Bronchial epithelial cell (primary cell): ENCODE results near the gene FZD7. TPM values are rescaled to one million over a fixed set of nuclear protein-coding genes. Genes with fewer than 3 reads are reported as not detected.

Source experiments
- DNase-seq: peaks from one replicate; pipeline ENCODE4 v3.0.0-alpha.2; 2010; ENCODE audit warnings: low read depth
- FAIRE-seq: peaks from 2 replicates; lab custom pipeline; 2011; peaks lifted over from hg19 to GRCh38; lab: Jason Lieb, UNC
- H3K27me3 ChIP-seq: 2 replicates; pipeline ENCODE4 v1.5.1; 2011; ENCODE audit warnings: low read length; ENCODE audit not compliant: control insufficient read depth, insufficient read depth
- H3K36me3 ChIP-seq: 2 replicates; pipeline ENCODE4 v1.5.1; 2011; ENCODE audit warnings: low read length; ENCODE audit not compliant: control insufficient read depth, insufficient read depth
- H3K4me3 ChIP-seq: 2 replicates; pipeline ENCODE4 v1.5.1; 2011; ENCODE audit warnings: mild to moderate bottlenecking, low read depth, low read length, control low read depth
- total RNA-seq: library from RNA; depleted of rRNA; stranded (reverse); fragments of >200 nt; gene quantifications from 2 replicates; pipeline ENCODE4 v1.2.1, GENCODE V29; 2014
- TF ChIP-seq, protein P1 (sequence below): IDR thresholded peaks from 2 replicates; pipeline ENCODE4 v1.5.1; 2011; ENCODE audit warnings: mild to moderate bottlenecking, moderate library complexity, low read length, control low read depth, inconsistent platforms; ENCODE audit not compliant: insufficient read depth, severe bottlenecking

Gene FZD7
- total RNA-seq, 1 donor from 2014 or later = 1.8 TPM

DNA sequence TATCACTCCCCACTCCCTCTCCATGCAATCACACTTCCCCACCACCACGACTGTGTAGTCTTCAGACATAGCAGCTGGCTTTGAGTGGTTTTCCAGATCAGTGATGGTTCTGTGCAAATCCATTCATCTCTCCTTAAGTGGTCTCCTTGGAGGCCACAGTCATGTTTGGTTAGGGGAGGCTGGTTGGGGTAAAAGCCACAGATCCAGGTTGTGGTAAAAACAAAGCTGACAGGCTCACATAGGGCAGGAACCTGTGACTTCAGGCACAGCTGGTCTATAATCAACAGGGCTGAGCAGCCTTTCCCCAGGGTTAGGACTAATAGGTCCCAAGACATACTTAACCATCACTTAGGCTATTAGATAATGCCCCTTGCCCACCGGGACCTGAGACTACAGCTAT, 46.2 kb upstream of the FZD7 start:
- DNase-seq (no peak), FAIRE-seq (no peak)
- H3K4me3 ChIP-seq = no peak overlapping the region
- no peaks in the 10 kb centered on the region for H3K36me3 ChIP-seq
- TF ChIP-seq, protein P1, sequence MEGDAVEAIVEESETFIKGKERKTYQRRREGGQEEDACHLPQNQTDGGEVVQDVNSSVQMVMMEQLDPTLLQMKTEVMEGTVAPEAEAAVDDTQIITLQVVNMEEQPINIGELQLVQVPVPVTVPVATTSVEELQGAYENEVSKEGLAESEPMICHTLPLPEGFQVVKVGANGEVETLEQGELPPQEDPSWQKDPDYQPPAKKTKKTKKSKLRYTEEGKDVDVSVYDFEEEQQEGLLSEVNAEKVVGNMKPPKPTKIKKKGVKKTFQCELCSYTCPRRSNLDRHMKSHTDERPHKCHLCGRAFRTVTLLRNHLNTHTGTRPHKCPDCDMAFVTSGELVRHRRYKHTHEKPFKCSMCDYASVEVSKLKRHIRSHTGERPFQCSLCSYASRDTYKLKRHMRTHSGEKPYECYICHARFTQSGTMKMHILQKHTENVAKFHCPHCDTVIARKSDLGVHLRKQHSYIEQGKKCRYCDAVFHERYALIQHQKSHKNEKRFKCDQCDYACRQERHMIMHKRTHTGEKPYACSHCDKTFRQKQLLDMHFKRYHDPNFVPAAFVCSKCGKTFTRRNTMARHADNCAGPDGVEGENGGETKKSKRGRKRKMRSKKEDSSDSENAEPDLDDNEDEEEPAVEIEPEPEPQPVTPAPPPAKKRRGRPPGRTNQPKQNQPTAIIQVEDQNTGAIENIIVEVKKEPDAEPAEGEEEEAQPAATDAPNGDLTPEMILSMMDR = no peak
- H3K27me3 ChIP-seq = no peaks in the 10 kb centered on the region

DNA sequence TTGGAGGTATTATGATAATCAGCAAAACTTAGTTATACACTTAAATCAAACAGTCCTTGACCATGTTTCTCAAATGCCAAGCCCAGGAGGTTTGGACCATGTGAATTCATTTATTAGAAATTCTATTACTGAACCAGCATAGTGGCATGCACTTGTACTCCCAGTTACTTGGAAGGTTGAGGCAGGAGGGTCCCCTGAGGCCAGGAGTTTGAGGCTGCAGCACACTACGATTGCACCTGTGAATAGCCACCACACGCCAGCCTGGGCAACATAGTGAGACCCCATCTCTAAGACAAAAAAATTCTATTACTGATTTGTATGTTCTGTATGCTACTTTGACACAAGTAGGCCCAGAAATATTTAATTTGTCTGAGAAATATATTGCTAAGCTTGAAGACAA, 43.6 kb upstream of the FZD7 start:
- DNase-seq (no peak), FAIRE-seq (no peak)
- TF ChIP-seq, protein P1 = no peak
- H3K27me3 ChIP-seq = no peaks in the 10 kb centered on the region
- no peak overlapping the region for H3K4me3 ChIP-seq
- H3K36me3 ChIP-seq = no peaks in the 10 kb centered on the region

DNA sequence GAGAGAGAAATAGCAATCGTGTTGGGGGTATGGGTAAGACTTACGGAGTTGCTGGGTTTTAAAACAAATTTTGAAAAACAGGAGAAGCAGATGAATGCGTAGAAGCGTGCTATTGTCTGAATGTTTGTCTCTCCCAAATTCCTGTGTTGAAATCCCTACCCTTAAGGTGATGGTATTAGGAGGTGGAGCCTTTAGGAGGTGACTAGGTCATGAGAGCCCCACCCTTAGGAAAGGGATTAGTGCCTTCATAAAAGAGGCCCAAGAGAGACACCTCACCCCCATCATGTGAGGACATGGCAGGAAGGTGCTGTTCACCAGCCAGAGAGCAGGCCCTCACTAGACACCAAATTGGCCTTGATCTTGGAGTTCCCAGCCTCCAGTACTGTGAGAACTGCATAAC, 40.7 kb upstream of the FZD7 start:
- TF ChIP-seq, protein P1 = no peak

DNA sequence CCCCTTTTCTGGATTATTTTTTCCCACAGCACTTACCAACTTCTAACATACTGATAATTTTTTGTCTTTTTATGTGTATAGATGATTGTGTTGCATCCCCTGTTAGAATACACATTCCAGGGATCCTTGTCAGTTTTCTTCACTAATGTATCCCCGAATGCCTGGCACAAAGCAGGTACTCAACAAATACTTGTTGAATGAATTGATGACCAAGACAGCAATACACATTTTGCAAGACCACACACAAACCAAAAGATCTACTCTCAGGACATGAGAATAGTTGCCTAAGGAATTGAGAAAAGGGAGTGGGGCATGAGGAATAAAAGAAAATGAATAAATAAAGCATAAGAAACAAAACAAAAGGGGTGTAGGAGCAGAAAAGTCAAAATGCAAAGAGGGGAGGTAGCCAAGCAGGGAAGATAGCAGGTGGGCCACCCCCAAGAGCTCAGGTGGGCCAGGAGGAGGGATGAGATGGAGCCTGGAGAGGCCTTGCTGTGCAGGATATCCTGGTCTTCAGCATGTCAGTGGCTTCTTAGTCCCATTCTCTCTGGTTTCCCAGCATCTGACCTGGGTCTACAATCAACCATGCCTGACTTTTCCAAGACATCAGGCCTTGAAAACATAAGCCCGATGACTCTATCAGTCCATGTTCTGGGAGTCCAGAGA, 38.5 kb upstream of the FZD7 start:
- DNase-seq = no peak
- H3K4me3 ChIP-seq = no peak overlapping the region
- TF ChIP-seq, protein P1 = no peak
- FAIRE-seq = no peak
- H3K36me3 ChIP-seq = no peaks in the 10 kb centered on the region
- no peaks in the 10 kb centered on the region for H3K27me3 ChIP-seq

More for the DNA sequence above, 40.7 kb upstream of the FZD7 start:
- no peak overlapping the region for H3K4me3 ChIP-seq
- no peaks in the 10 kb centered on the region for H3K27me3 ChIP-seq
- DNase-seq (peak; percentile 18), FAIRE-seq (peak; percentile 52)
- H3K36me3 ChIP-seq = no peaks in the 10 kb centered on the region

DNA sequence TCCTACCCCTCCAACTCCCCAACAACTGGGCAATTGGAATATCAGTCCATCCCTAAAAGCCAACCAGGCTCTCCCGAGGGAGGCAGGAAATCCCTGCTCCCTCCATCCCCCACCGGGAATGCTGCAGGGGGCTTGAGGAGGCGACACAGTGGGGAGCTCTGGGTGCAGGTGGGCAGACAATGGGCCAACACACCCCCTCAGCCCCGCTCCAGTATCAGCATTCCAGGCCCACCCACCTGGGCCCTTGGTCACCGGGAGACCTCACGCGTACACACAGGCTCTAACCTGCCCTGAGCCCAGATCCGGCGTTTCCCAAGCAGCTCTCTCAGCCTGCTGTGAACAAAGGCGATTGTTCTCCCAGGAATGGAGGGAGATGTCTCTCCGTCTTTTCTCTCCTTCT, 37.6 kb upstream of the FZD7 start:
- peak; percentile 65 for DNase-seq
- FAIRE-seq = no peak
- Histone ChIP-seq H3K36me3 (no peaks in the 10 kb centered on the region), H3K27me3 (no peaks in the 10 kb centered on the region), H3K4me3 (no peak overlapping the region)
- TF ChIP-seq, protein P1 = no peak
